Left lung (tissue), 10 donors: ENCODE results near the gene NTM. TPM values are rescaled to one million over a fixed set of nuclear protein-coding genes. Genes with fewer than 3 reads are reported as not detected.

Experiments
- ATAC-seq: fragments of 200-7000 bp; cut with Tn5 transposase; one replicate; pipeline ENCODE4 v1.9.1; 2020; ENCODE audit warnings: moderate library complexity
- DNase-seq, 4 donors: peaks; one replicate each; pipeline ENCODE4 v3.0.0-alpha.2; 2013 to 2020
- H3K27ac ChIP-seq, 2 donors: fragments of 200-600 bp; sonication (generic) in 1 of 2; one replicate each; pipeline versions ENCODE4 v1.5.0 to v1.8.0; 2020 to 2021
- H3K27me3 ChIP-seq, 2 donors: fragments of 200-600 bp; sonication (generic) in 1 of 2; one replicate each; pipeline versions ENCODE4 v1.5.0 to v1.8.0; 2020 to 2021
- H3K36me3 ChIP-seq, 2 donors: fragments of 200-600 bp; sonication (generic) in 1 of 2; one replicate each; pipeline versions ENCODE4 v1.5.0 to v1.8.0; 2020 to 2021
- H3K4me1 ChIP-seq, 2 donors: fragments of 200-600 bp; one replicate each; pipeline ENCODE4 v1.8.0; 2021
- H3K4me3 ChIP-seq, 2 donors: fragments of 200-600 bp; sonication (generic) in 1 of 2; one replicate each; pipeline versions ENCODE4 v1.5.0 to v1.8.0; 2020 to 2021; ENCODE audit warnings: mild to moderate bottlenecking in 1 of 2
- H3K9me3 ChIP-seq, 2 donors: fragments of 200-600 bp; sonication (generic) in 1 of 2; one replicate each; pipeline versions ENCODE4 v1.5.0 to v1.8.0; 2020 to 2021
- intact Hi-C, 2 donors: fragments of 100-400 bp; cut with DNase I; formaldehyde crosslinking; loops; one replicate each; pipeline versions ENCODE4 v1.11.2 to v1.14.2; 2022
- polyA plus RNA-seq, 6 donors: library from polyadenylated mRNA; unstranded; fragments of 120-200 nt; gene quantifications; one replicate each; pipeline ENCODE4 v1.2.1, GENCODE V29; 2013; ENCODE audit not compliant: insufficient read length in 6 of 6
- total RNA-seq, 2 donors: library from RNA; stranded (reverse); fragmentation: NEBNext Ultra II Directional; extraction: Animal tissue kit (Norgen Biotek cat#: 25700); gene quantifications; one replicate each; pipeline ENCODE4 v1.2.1, GENCODE V29; 2021
- TF ChIP-seq, protein P1 (sequence below), 2 donors: fragments of 200-600 bp; sonication (generic) in 1 of 2; IDR thresholded peaks; one replicate each; pipeline versions ENCODE4 v1.5.0 to v1.8.0; 2021; ENCODE audit warnings: antibody characterized with exemption in 2 of 2
- donor health status: DM: no; HTN: yes; CAD: no.
- donor health status: DM: no; HTN: no; CAD: no.

Gene NTM
- total and polyA plus RNA-seq, 8 donors = 9.5 to 31.0 (median 21.1) TPM

DNA sequence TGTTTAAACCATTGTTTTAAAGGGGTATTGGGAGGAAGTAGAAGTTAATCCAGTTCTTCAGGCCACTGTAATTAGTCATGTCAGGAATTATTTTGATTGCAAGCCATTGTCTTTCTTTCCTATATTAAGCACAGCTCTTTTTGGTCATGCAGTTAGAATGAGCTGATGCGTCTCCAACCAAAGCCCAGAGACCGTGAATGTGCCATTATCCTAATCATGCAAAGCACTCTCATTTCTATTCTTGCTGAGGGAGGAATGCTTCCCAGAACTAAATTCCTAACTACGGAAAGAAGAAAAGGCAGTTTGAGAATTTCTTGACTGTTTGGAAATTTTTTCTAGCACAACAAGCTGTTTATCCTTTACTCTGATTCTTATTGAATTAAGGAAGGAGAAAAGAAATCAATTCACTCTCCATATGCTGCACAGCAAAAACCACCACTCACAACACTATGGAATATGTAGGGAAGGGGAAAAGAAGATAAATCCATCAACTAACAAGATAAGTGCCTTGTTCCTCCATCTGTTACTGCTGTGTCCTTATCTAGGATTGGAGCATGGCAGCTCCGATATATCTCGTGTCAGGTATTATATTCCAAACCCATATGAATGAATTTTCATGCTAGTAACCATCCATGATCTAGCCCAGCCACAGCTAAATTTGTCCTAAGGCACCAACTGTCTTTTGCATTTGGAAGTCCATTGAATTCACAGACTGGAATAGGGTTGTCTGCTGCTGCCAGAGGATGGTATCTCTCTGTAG is 70.8 kb downstream of the NTM start:
- no peaks in the 10 kb centered on the region for H3K4me1 ChIP-seq
- TF ChIP-seq, protein P1, sequence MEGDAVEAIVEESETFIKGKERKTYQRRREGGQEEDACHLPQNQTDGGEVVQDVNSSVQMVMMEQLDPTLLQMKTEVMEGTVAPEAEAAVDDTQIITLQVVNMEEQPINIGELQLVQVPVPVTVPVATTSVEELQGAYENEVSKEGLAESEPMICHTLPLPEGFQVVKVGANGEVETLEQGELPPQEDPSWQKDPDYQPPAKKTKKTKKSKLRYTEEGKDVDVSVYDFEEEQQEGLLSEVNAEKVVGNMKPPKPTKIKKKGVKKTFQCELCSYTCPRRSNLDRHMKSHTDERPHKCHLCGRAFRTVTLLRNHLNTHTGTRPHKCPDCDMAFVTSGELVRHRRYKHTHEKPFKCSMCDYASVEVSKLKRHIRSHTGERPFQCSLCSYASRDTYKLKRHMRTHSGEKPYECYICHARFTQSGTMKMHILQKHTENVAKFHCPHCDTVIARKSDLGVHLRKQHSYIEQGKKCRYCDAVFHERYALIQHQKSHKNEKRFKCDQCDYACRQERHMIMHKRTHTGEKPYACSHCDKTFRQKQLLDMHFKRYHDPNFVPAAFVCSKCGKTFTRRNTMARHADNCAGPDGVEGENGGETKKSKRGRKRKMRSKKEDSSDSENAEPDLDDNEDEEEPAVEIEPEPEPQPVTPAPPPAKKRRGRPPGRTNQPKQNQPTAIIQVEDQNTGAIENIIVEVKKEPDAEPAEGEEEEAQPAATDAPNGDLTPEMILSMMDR (IDR thresholded peaks at IDR 0.05) = no peak
- intact Hi-C loops = no loop called here
- no peak overlapping the region for H3K4me3 ChIP-seq
- H3K27me3 ChIP-seq = no peaks in the 10 kb centered on the region
- no peaks in the 10 kb centered on the region for H3K36me3 ChIP-seq
- peaks cover 0 to 6% of the 10 kb centered on the region in 2 donors for H3K9me3 ChIP-seq
- ATAC-seq (no peak), DNase-seq (no peak)
- no peak overlapping the region for H3K27ac ChIP-seq

DNA sequence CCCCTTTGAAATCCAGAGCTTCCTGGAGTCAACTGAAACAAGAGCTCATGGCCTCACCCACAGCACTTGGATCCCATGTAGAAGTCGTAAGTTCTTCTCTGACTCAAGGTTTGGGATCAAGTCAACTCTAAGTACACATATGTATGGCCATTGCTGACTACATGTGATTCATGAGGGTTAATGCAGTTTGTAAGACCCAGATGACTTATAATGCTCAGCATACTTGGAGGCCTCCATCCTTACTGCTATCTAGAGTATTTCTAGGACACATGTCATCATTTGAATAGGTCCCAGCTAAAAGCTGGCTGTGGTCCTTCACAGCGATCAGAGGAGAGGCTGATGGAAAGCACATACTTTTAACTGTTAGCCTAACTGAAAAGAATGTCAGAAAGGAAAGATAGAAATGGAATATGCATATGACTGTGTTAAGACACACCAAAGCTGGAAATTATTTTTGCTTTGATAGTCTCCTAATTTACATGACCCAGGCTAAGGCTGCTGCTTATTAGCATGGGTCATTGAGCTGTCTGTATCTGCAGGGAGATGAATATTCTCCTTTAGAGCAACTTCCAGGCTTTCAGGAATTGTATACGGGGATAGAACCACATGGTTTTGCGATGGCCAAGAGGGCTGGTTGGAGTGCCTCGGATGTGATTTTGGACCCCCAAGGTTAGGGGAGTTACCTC is 76.3 kb downstream of the NTM start:
- intact Hi-C loops = no loop called here
- Histone ChIP-seq H3K9me3 (no peaks in the 10 kb centered on the region), H3K27ac (no peak overlapping the region), H3K4me1 (no peaks in the 10 kb centered on the region), H3K27me3 (peaks cover 0 to 3% of the 10 kb centered on the region in 2 donors), H3K36me3 (no peaks in the 10 kb centered on the region), H3K4me3 (no peak overlapping the region)
- TF ChIP-seq, protein P1 (IDR thresholded peaks at IDR 0.05) = no peak
- ATAC-seq (no peak), DNase-seq (no peak)

DNA sequence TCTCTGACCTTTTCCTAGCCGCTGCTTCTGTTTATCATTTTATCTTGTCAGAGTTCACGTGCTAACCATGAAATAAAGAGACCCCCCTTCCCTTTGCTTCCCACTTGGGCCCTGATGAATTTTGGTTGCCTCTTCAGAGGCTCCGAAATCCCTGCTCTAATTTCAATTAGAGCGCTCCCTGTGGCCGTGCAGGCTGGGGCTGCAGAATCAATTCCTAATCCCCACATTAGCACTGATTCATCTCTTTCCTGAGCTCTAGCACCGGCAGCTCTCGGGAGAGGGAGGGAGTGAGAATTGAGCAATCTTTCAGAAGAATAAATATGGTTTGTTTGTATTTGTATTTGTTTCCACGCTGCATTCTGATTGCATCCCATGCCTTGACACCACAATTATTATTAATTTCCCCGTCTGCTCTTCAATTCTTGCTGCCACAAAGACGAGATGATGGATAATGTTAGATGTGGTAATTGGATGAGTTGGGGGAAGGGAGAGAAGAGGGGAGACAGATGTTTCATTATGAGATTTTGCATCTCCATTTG is 76.9 kb downstream of the NTM start:
- Histone ChIP-seq H3K27ac (no peak overlapping the region), H3K4me3 (no peak overlapping the region), H3K9me3 (no peaks in the 10 kb centered on the region), H3K4me1 (no peaks in the 10 kb centered on the region), H3K27me3 (peaks cover 0 to 9% of the 10 kb centered on the region in 2 donors), H3K36me3 (no peaks in the 10 kb centered on the region)
- no peak for DNase-seq
- ATAC-seq = no peak
- intact Hi-C loops = no loop called here
- TF ChIP-seq, protein P1 (IDR thresholded peaks at IDR 0.05) = no peak

DNA sequence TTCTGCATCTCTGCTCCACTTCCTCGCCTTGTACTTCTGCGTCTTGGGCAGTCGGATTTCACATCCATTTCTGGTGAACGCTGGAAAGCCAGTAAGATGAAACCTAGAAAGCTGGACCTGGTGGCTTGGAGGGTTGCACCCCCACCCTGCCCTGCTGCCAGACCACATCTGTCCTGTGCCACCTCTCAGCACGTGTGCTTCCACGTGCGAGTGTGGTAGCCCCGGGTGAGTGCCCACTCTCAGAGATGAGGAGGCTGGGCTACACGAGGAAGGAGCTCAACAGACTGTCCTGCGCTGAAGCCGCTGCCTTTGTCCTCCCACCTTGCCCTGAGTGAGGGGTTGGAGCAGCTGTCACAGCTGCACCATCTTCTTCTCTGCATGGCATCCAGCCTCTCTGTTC is 77.5 kb downstream of the NTM start:
- ATAC-seq (no peak), DNase-seq (no peak)
- intact Hi-C loops = no loop called here

More for the DNA sequence above, 77.5 kb downstream of the NTM start:
- H3K27me3 ChIP-seq = peaks cover 0 to 9% of the 10 kb centered on the region in 2 donors
- no peaks in the 10 kb centered on the region for H3K9me3 ChIP-seq
- no peaks in the 10 kb centered on the region for H3K4me1 ChIP-seq
- no peak overlapping the region for H3K27ac ChIP-seq
- no peaks in the 10 kb centered on the region for H3K36me3 ChIP-seq
- TF ChIP-seq, protein P1 (IDR thresholded peaks at IDR 0.05) = no peak
- H3K4me3 ChIP-seq = no peak overlapping the region
